Trophoblast cell (in vitro differentiated cells and primary cell): Measurements from ENCODE around the gene FOXD1.

Source experiments
- DNase-seq, 2 donors: peaks; one replicate each; pipeline ENCODE4 v3.0.0-alpha.2; 2016
- H2AFZ ChIP-seq: 2 replicates; pipeline ENCODE4 v1.6.1; 2013; ENCODE audit warnings: low read length, moderate library complexity, mild to moderate bottlenecking; ENCODE audit not compliant: insufficient read depth, poor library complexity
- H2AK5ac ChIP-seq: 2 replicates; pipeline ENCODE4 v1.6.1; 2013; ENCODE audit warnings: mild to moderate bottlenecking, low read length
- H2BK120ac ChIP-seq: 2 replicates; pipeline ENCODE4 v1.6.1; 2013; ENCODE audit warnings: low read length, mild to moderate bottlenecking, moderate library complexity; ENCODE audit not compliant: insufficient read depth, poor library complexity
- H2BK12ac ChIP-seq: 2 replicates; pipeline ENCODE4 v1.6.1; 2013; ENCODE audit warnings: mild to moderate bottlenecking, low read length, moderate library complexity
- H2BK5ac ChIP-seq: 2 replicates; pipeline ENCODE4 v1.6.1; 2013; ENCODE audit warnings: low read length, low read depth, moderate library complexity, mild to moderate bottlenecking; ENCODE audit not compliant: poor library complexity
- H3K14ac ChIP-seq: 2 replicates; pipeline ENCODE4 v1.6.1; 2013; ENCODE audit warnings: mild to moderate bottlenecking, low read length
- H3K18ac ChIP-seq: 2 replicates; pipeline ENCODE4 v1.6.1; 2013; ENCODE audit warnings: mild to moderate bottlenecking, low read length
- H3K23ac ChIP-seq: 2 replicates; pipeline ENCODE4 v1.6.1; 2013; ENCODE audit warnings: low read length
- H3K27ac ChIP-seq: 2 replicates; pipeline ENCODE4 v1.5.1; 2013; ENCODE audit warnings: low read depth, mild to moderate bottlenecking, inconsistent platforms, low read length, moderate library complexity
- H3K27me3 ChIP-seq: 2 replicates; pipeline ENCODE4 v1.6.1; 2013; ENCODE audit warnings: inconsistent platforms, mild to moderate bottlenecking, low read length, moderate library complexity; ENCODE audit not compliant: insufficient read depth
- H3K36me3 ChIP-seq, 2 experiments: 1 replicate in 1 of 2; 2 replicates in 1 of 2; pipeline ENCODE4 v1.6.1; 2013; ENCODE audit warnings: low read length in 2 of 2, mild to moderate bottlenecking in 2 of 2, moderate library complexity in 1 of 2; ENCODE audit not compliant: insufficient read depth in 2 of 2, control insufficient read depth in 1 of 2
- H3K4ac ChIP-seq: 2 replicates; pipeline ENCODE4 v1.6.1; 2013; ENCODE audit warnings: low read depth, mild to moderate bottlenecking, low read length, moderate library complexity
- H3K4me1 ChIP-seq, 2 experiments: 1 replicate in 1 of 2; 2 replicates in 1 of 2; pipeline ENCODE4 v1.6.1; 2013; ENCODE audit warnings: low read length in 2 of 2, mild to moderate bottlenecking in 2 of 2, moderate library complexity in 1 of 2; ENCODE audit not compliant: insufficient read depth in 2 of 2, control insufficient read depth in 1 of 2
- H3K4me2 ChIP-seq: 2 replicates; pipeline ENCODE4 v1.6.1; 2013; ENCODE audit warnings: inconsistent platforms, mild to moderate bottlenecking, low read length, moderate library complexity
- H3K4me3 ChIP-seq: 2 replicates; pipeline ENCODE4 v1.5.1; 2013; ENCODE audit warnings: mild to moderate bottlenecking, low read depth, low read length, inconsistent platforms
- H3K79me1 ChIP-seq: one replicate; pipeline ENCODE4 v1.6.1; 2013; ENCODE audit warnings: low read length
- H3K79me2 ChIP-seq: 2 replicates; pipeline ENCODE4 v1.6.1; 2013; ENCODE audit warnings: low read length, mild to moderate bottlenecking; ENCODE audit not compliant: control insufficient read depth, insufficient read depth, poor library complexity
- H3K9ac ChIP-seq: 2 replicates; pipeline ENCODE4 v1.6.1; 2013; ENCODE audit warnings: mild to moderate bottlenecking, low read length
- H3K9me3 ChIP-seq: 2 replicates; pipeline ENCODE4 v1.6.1; 2013; ENCODE audit warnings: low read depth, mild to moderate bottlenecking, control low read depth, inconsistent platforms, low read length; ENCODE audit not compliant: insufficient read depth
- H4K12ac ChIP-seq: 2 replicates; pipeline ENCODE4 v1.6.1; 2013; ENCODE audit warnings: low read depth, mild to moderate bottlenecking, low read length, moderate library complexity
- H4K8ac ChIP-seq: 2 replicates; pipeline ENCODE4 v1.6.1; 2013; ENCODE audit warnings: low read depth, mild to moderate bottlenecking, low read length, moderate library complexity
- H4K91ac ChIP-seq: one replicate; pipeline ENCODE4 v1.6.1; 2013; ENCODE audit warnings: low read depth, mild to moderate bottlenecking, low read length, moderate library complexity
- WGBS: extraction: QIAGEN DNeasy Blood & Tissue Kit; methylation state at CpG from one replicate; pipeline ENCODE4 v1.1.7; 2013; ENCODE audit warnings: missing lambda C conversion rate; ENCODE audit not compliant: insufficient read length, insufficient coverage; ENCODE audit errors: extremely low coverage; 5-methylcytosine and 5-hydroxymethylcytosine counted together

Gene FOXD1

GRCh38 chr5:73434907-73435306 is 13.7 kb downstream of the FOXD1 start:
- H3K36me3 ChIP-seq: no peaks in the 10 kb centered on the region
- no peak overlapping the region for H4K91ac ChIP-seq
- no peak for DNase-seq
- H2BK12ac ChIP-seq: no peak overlapping the region
- no peak overlapping the region for H2BK5ac ChIP-seq
- no peak overlapping the region for H4K8ac ChIP-seq
- H2AK5ac ChIP-seq: no peak overlapping the region
- H3K27me3 ChIP-seq: peaks cover 29% of the 10 kb centered on the region
- H3K4ac ChIP-seq: no peak overlapping the region
- H3K27ac ChIP-seq: no peak overlapping the region
- H2BK120ac ChIP-seq: no peak overlapping the region
- H2AFZ ChIP-seq: no peak overlapping the region
- WGBS: no CpG with 5 or more reads among the region's 1 CpG
- peaks cover 0 to 12% of the 10 kb centered on the region in 2 experiments for H3K4me1 ChIP-seq
- H3K9me3 ChIP-seq: no peaks in the 10 kb centered on the region
- no peak overlapping the region for H3K4me2 ChIP-seq
- H3K18ac ChIP-seq: no peak overlapping the region
- no peak overlapping the region for H3K23ac ChIP-seq
- H4K12ac ChIP-seq: no peak overlapping the region
- H3K79me1 ChIP-seq: no peaks in the 10 kb centered on the region
- H3K14ac ChIP-seq: no peak overlapping the region
- H3K79me2 ChIP-seq: no peaks in the 10 kb centered on the region
- H3K4me3 ChIP-seq: no peak overlapping the region
- H3K9ac ChIP-seq: no peak overlapping the region

GRCh38 chr5:73434461-73434860 is 14.1 kb downstream of the FOXD1 start:
- no peak overlapping the region for H3K14ac ChIP-seq
- no peak overlapping the region for H3K27ac ChIP-seq
- no peak overlapping the region for H2BK5ac ChIP-seq
- no peak overlapping the region for H3K23ac ChIP-seq
- H4K12ac ChIP-seq: no peak overlapping the region
- H3K4me1 ChIP-seq: peaks cover 0 to 12% of the 10 kb centered on the region in 2 experiments
- H2AK5ac ChIP-seq: no peak overlapping the region
- no peak overlapping the region for H3K18ac ChIP-seq
- no peak overlapping the region for H4K8ac ChIP-seq
- H2BK12ac ChIP-seq: no peak overlapping the region
- H2BK120ac ChIP-seq: no peak overlapping the region
- H3K27me3 ChIP-seq: peaks cover 29% of the 10 kb centered on the region
- no peaks in the 10 kb centered on the region for H3K79me2 ChIP-seq
- no peak overlapping the region for H3K4ac ChIP-seq
- H2AFZ ChIP-seq: no peak overlapping the region
- no peak for DNase-seq
- H3K79me1 ChIP-seq: no peaks in the 10 kb centered on the region
- H3K9ac ChIP-seq: no peak overlapping the region
- no peaks in the 10 kb centered on the region for H3K36me3 ChIP-seq
- no peaks in the 10 kb centered on the region for H3K9me3 ChIP-seq
- no peak overlapping the region for H3K4me3 ChIP-seq
- no peak overlapping the region for H3K4me2 ChIP-seq
- no peak overlapping the region for H4K91ac ChIP-seq
- WGBS: no CpG with 5 or more reads among the region's 1 CpG

GRCh38 chr5:73433982-73434342 is 14.6 kb downstream of the FOXD1 start:
- Histone ChIP-seq H3K9me3 (no peaks in the 10 kb centered on the region), H4K8ac (no peak overlapping the region), H3K14ac (no peak overlapping the region), H4K91ac (no peak overlapping the region), H3K4me3 (no peak overlapping the region), H3K4me1 (peaks cover 0 to 12% of the 10 kb centered on the region in 2 experiments), H3K23ac (no peak overlapping the region), H2BK5ac (no peak overlapping the region), H3K18ac (no peak overlapping the region), H3K27me3 (peaks cover 29% of the 10 kb centered on the region), H2AFZ (no peak overlapping the region), H2BK120ac (no peak overlapping the region), H2BK12ac (no peak overlapping the region), H4K12ac (no peak overlapping the region), H3K27ac (no peak overlapping the region), H3K4ac (no peak overlapping the region), H3K4me2 (no peak overlapping the region), H3K36me3 (no peaks in the 10 kb centered on the region), H2AK5ac (no peak overlapping the region), H3K79me1 (no peaks in the 10 kb centered on the region), H3K79me2 (no peaks in the 10 kb centered on the region), H3K9ac (no peak overlapping the region)
- DNase-seq: no peak
- WGBS: no CpG with 5 or more reads among the region's 1 CpG

- H3K27me3 ChIP-seq: peaks cover 26% of the 10 kb centered on the region
- no peak overlapping the region for H4K91ac ChIP-seq
- H3K14ac ChIP-seq: no peak overlapping the region
- H4K8ac ChIP-seq: no peak overlapping the region
- peaks cover 0 to 12% of the 10 kb centered on the region in 2 experiments for H3K4me1 ChIP-seq
- H3K4ac ChIP-seq: no peak overlapping the region
- H3K79me1 ChIP-seq: no peaks in the 10 kb centered on the region
- no peak overlapping the region for H3K27ac ChIP-seq
- no peak overlapping the region for H3K18ac ChIP-seq
- H2BK5ac ChIP-seq: no peak overlapping the region
- no peak overlapping the region for H4K12ac ChIP-seq
- no peak overlapping the region for H2AFZ ChIP-seq
- no peak overlapping the region for H3K23ac ChIP-seq
- H2AK5ac ChIP-seq: no peak overlapping the region
- H2BK12ac ChIP-seq: no peak overlapping the region
- H3K36me3 ChIP-seq: no peaks in the 10 kb centered on the region
- DNase-seq: no peak
- no peak overlapping the region for H2BK120ac ChIP-seq
- no peak overlapping the region for H3K4me3 ChIP-seq
- H3K4me2 ChIP-seq: no peak overlapping the region
- H3K9ac ChIP-seq: no peak overlapping the region
- no CpG with 5 or more reads among the region's 4 CpGs for WGBS
- H3K79me2 ChIP-seq: no peaks in the 10 kb centered on the region
- H3K9me3 ChIP-seq: no peaks in the 10 kb centered on the region
Observed at GRCh38 chr5:73433272-73433981, 15.2 kb downstream of the FOXD1 start.
